ENCODE results near the gene POU6F1. TPM values are rescaled to one million over a fixed set of nuclear protein-coding genes. Genes with fewer than 3 reads are reported as not detected.

POU6F1 gene
- total and polyA plus RNA-seq, 9 of the 15 experiments (the other 6 are each of a cell fraction or from before 2014, with no cell fraction given), result 0.14 to 3.3 (median 1.1) TPM

GRCh38 chr12:51160814-51161459 lies 56.9 kb downstream of the POU6F1 start (continued):
- 0 out of 2 replicates have a peak, but pooled peaks have one; percentile 28 for TF ChIP-seq MAFF (IDR thresholded peaks at IDR 0.05; ENCODE audit: low read length)
- TF ChIP-seq DPF2 (IDR thresholded peaks at IDR 0.05), result peak; percentile 28; the same call in 1 of the 2 replicates
- peak; percentile 23; the same call in 1 of the 2 replicates for TF ChIP-seq EP300 (IDR thresholded peaks at IDR 0.05; ENCODE audit: low read length)
- no peak for TF ChIP-seq PHF8 (IDR thresholded peaks at IDR 0.05; ENCODE audit: borderline replicate concordance, low read length)
- TF ChIP-seq JUN (IDR thresholded peaks at IDR 0.05; ENCODE audit: borderline replicate concordance, low read depth, low read length), result no peak
- no peak for TF ChIP-seq JUN (CRISPR knock-in tag; IDR thresholded peaks at IDR 0.05; ENCODE audit: borderline replicate concordance)
- TF ChIP-seq ZNF140 (CRISPR knock-in tag; IDR thresholded peaks at IDR 0.05), result no peak
- no peak for TF ChIP-seq LARP7 (IDR thresholded peaks at IDR 0.05)
- TF ChIP-seq DEAF1 (CRISPR knock-in tag; IDR thresholded peaks at IDR 0.05), result no peak
- no peak for TF ChIP-seq ZFPM2 (CRISPR knock-in tag; IDR thresholded peaks at IDR 0.05)
- TF ChIP-seq DNMT1 (IDR thresholded peaks at IDR 0.05), result no peak
- no peak for TF ChIP-seq ZKSCAN1 (IDR thresholded peaks at IDR 0.05; ENCODE audit: low read depth, low read length)
- no peak for TF ChIP-seq ZNF551 (CRISPR knock-in tag; IDR thresholded peaks at IDR 0.05)
- peak; percentile 66 for TF ChIP-seq NFE2 (IDR thresholded peaks at IDR 0.05; ENCODE audit: low read depth)
- no peak for TF ChIP-seq ZNF384 (IDR thresholded peaks at IDR 0.05; ENCODE audit: low read depth, low read length)
- no peak for TF ChIP-seq PHF21A (IDR thresholded peaks at IDR 0.05; ENCODE audit: borderline replicate concordance, low read depth)
- no peak for TF ChIP-seq CEBPB (tag; IDR thresholded peaks at IDR 0.05)
- TF ChIP-seq E4F1 (CRISPR knock-in tag; IDR thresholded peaks at IDR 0.05; ENCODE audit: borderline replicate concordance), result no peak
- TF ChIP-seq MLLT1 (IDR thresholded peaks at IDR 0.05), result peak in 1 of 2 experiments; percentile 54; a peak in 1 of 4 replicates
- TF ChIP-seq BMI1 (IDR thresholded peaks at IDR 0.05; ENCODE audit: low read length), result no peak
- no peak for TF ChIP-seq LCOR (CRISPR knock-in tag; IDR thresholded peaks at IDR 0.05)
- no peak for TF ChIP-seq ZZZ3 (IDR thresholded peaks at IDR 0.05)
- 0 out of 4 replicates have a peak, but pooled peaks of 1 of the 2 experiments have one; percentile 19 for TF ChIP-seq HDAC1 (IDR thresholded peaks at IDR 0.05)
- TF ChIP-seq ZNF184 (CRISPR knock-in tag; IDR thresholded peaks at IDR 0.05), result no peak
- no peak for TF ChIP-seq CBFA2T3 (IDR thresholded peaks at IDR 0.05)
- no peak for TF ChIP-seq PTBP1 (IDR thresholded peaks at IDR 0.05; ENCODE audit: low read depth, low read length)
- TF ChIP-seq KDM1A (IDR thresholded peaks at IDR 0.05), result peak in 1 of 2 experiments; percentile 11; a peak in 1 of 4 replicates
- TF ChIP-seq MAFK (IDR thresholded peaks at IDR 0.05; ENCODE audit: low read length), result peak; percentile 11; the same call in 1 of the 2 replicates

Data from K562 (cell line).